SK-N-MC (cell line): ENCODE results near the gene C4A.

Source experiments
- EZH2 ChIP-seq: fragments of 200-600 bp; sonication (generic); IDR thresholded peaks from one replicate; pipeline ENCODE4 v1.6.1; 2017; ENCODE audit warnings: antibody characterized with exemption
- POLR2AphosphoS5 ChIP-seq: IDR thresholded peaks from 2 replicates; pipeline ENCODE4 v1.6.1; 2012; ENCODE audit warnings: mild to moderate bottlenecking, low read depth, low read length, borderline replicate concordance

DNA sequence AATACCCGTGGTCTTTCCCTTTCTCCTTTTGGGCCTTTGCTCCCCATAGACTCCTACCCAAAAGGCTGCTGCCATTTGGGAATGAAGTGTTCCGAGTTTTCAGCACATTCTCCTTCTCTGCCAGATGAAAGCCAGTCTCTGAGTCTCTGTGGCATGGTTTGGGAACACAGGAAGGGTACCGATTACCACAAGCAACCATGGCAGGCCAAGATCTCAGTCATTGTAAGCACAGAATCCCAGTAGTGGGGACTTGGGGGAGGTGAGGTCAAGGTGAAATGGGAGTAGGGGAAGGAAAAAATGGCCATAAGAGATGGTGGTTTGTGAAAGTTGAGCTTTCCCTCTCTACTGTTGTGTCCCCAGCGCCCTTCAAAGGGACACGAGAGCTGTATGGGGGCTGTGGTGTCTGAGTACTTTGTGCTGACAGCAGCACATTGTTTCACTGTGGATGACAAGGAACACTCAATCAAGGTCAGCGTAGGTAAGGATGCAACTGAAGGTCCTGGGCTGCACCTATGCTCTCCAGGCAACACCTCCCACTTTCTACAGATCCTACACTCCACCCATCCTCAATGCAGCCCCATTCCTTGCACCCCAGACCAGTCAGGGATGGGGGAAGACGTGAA lies 31.8 kb upstream of the C4A start:
- no peak for TF ChIP-seq EZH2
- no peak; the same call in 1 of the 2 replicates for TF ChIP-seq POLR2AphosphoS5
